ENCODE data around the gene ME2.

DNA sequence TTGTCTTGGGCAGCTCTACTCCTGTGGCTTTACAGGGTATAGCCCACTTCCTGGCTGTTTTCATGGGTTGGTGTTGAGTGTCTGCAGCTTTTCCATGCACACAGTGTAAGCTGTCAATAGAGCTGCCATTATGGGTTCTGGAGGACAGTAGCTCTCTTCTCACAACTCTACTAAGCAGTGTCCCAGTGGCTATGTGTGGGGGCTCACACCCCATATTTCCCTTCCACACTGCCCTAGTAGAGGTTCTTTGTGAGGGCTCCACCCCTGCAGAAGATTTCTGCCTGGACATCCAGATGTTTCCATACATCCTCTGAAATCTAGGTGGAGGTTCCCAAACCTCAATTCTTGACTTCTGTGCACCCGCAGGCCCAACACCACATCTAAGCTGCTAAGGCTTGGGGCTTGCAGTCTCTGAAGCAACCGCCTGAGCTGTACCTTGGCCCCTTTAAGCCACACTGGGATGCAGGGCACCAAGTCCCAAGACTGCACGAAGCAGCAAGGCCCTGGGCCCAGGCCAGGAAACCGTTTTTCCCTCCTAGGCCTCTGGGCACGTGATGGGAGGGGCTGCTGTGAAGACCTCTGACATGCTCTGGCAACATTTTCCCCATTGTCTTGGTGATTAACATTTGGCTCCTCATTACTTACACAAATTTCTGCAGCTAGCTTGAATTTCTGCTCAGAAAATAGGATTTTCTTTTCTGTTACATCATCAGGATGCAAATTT is 98.3 kb downstream of the ME2 start:
- no peak for TF ChIP-seq POLR2A (IDR thresholded peaks at IDR 0.05)
- TF ChIP-seq, protein P1, sequence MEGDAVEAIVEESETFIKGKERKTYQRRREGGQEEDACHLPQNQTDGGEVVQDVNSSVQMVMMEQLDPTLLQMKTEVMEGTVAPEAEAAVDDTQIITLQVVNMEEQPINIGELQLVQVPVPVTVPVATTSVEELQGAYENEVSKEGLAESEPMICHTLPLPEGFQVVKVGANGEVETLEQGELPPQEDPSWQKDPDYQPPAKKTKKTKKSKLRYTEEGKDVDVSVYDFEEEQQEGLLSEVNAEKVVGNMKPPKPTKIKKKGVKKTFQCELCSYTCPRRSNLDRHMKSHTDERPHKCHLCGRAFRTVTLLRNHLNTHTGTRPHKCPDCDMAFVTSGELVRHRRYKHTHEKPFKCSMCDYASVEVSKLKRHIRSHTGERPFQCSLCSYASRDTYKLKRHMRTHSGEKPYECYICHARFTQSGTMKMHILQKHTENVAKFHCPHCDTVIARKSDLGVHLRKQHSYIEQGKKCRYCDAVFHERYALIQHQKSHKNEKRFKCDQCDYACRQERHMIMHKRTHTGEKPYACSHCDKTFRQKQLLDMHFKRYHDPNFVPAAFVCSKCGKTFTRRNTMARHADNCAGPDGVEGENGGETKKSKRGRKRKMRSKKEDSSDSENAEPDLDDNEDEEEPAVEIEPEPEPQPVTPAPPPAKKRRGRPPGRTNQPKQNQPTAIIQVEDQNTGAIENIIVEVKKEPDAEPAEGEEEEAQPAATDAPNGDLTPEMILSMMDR (IDR thresholded peaks at IDR 0.05) = no peak
